ENCODE data around the gene ZNF699.
"Not testable (repeated sequence)": the region's sequence is repeated elsewhere in the genome, so short reads cannot be mapped to it uniquely, and the experiment has no call there.

ZNF699 gene

GRCh38 chr19:9289231-9289884 lies 20.3 kb downstream of the ZNF699 start:
- H3K4me1 ChIP-seq (ENCODE audit: control insufficient read depth in 1 of 2, insufficient read depth in 1 of 2, low read depth in 1 of 2, low read length in 1 of 2), result no peaks in the 10 kb centered on the region
- H3K27ac ChIP-seq, result no peak overlapping the region
- no peaks in the 10 kb centered on the region for H3K27me3 ChIP-seq
- no peaks in the 10 kb centered on the region for H3K36me3 ChIP-seq
- TF ChIP-seq, protein P1, sequence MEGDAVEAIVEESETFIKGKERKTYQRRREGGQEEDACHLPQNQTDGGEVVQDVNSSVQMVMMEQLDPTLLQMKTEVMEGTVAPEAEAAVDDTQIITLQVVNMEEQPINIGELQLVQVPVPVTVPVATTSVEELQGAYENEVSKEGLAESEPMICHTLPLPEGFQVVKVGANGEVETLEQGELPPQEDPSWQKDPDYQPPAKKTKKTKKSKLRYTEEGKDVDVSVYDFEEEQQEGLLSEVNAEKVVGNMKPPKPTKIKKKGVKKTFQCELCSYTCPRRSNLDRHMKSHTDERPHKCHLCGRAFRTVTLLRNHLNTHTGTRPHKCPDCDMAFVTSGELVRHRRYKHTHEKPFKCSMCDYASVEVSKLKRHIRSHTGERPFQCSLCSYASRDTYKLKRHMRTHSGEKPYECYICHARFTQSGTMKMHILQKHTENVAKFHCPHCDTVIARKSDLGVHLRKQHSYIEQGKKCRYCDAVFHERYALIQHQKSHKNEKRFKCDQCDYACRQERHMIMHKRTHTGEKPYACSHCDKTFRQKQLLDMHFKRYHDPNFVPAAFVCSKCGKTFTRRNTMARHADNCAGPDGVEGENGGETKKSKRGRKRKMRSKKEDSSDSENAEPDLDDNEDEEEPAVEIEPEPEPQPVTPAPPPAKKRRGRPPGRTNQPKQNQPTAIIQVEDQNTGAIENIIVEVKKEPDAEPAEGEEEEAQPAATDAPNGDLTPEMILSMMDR (IDR thresholded peaks at IDR 0.05), result no peak
- H3K9me3 ChIP-seq, result peaks cover 18% of the 10 kb centered on the region
- H3K4me3 ChIP-seq (ENCODE audit: low read depth in 1 of 2, low read length in 1 of 2), result no peak overlapping the region

- not testable (repeated sequence) for H3K27ac ChIP-seq; H3K9me3 ChIP-seq; H3K4me1 ChIP-seq (ENCODE audit: control insufficient read depth in 1 of 2, insufficient read depth in 1 of 2, low read depth in 1 of 2, low read length in 1 of 2); H3K4me3 ChIP-seq (ENCODE audit: low read depth in 1 of 2, low read length in 1 of 2); H3K36me3 ChIP-seq
- H3K27me3 ChIP-seq, result peaks cover 12% of the 10 kb centered on the region
Observed at GRCh38 chr19:9283485-9283884, 26.2 kb downstream of the ZNF699 start.

- H3K27ac ChIP-seq, result no peak overlapping the region
- TF ChIP-seq, protein P1 (IDR thresholded peaks at IDR 0.05), result no peak
- H3K9me3 ChIP-seq, result no peaks in the 10 kb centered on the region
- no peaks in the 10 kb centered on the region for H3K4me1 ChIP-seq (ENCODE audit: control insufficient read depth in 1 of 2, insufficient read depth in 1 of 2, low read depth in 1 of 2, low read length in 1 of 2)
- H3K36me3 ChIP-seq, result no peaks in the 10 kb centered on the region
- H3K27me3 ChIP-seq, result no peaks in the 10 kb centered on the region
- H3K4me3 ChIP-seq (ENCODE audit: low read depth in 1 of 2, low read length in 1 of 2), result no peak overlapping the region
Observed at GRCh38 chr19:9251236-9251635, 58.4 kb downstream of the ZNF699 start.

GRCh38 chr19:9250630-9251029 lies 59.0 kb downstream of the ZNF699 start, which contains the start of gene OR7E24:
Gene OR7E24, plus strand, starts transcription at chr19:9250930. Its CDS starts 114 bp downstream, at chr19:9251044.
- H3K27ac ChIP-seq, result no peak within 1 kb of the TSS
- no peak within 1 kb of the TSS for H3K4me3 ChIP-seq (ENCODE audit: low read depth in 1 of 2, low read length in 1 of 2)
- no peaks in the 10 kb centered on the region for H3K27me3 ChIP-seq
- TF ChIP-seq, protein P1 (IDR thresholded peaks at IDR 0.05), result no peak
- no peaks in the 10 kb centered on the region for H3K9me3 ChIP-seq
- H3K36me3 ChIP-seq, result no peaks in the 10 kb centered on the region
- H3K4me1 ChIP-seq (ENCODE audit: control insufficient read depth in 1 of 2, insufficient read depth in 1 of 2, low read depth in 1 of 2, low read length in 1 of 2), result no peaks in the 10 kb centered on the region
